GM23338 (cell line): ENCODE measurements around the gene COL1A1. TPM values are rescaled to one million over a fixed set of nuclear protein-coding genes. Genes with fewer than 3 reads are reported as not detected.

ENCODE experiments used
- ATAC-seq: fragments of 200-7000 bp; cut with Tn5 transposase; 3 replicates; pipeline ENCODE4 v1.9.1; 2020
- DNase-seq: peaks from one replicate; pipeline ENCODE4 v3.0.0-alpha.2; 2015; ENCODE audit warnings: low spot score
- H2AFZ ChIP-seq: fragments of 200-600 bp; sonication (generic); 2 replicates; pipeline ENCODE4 v1.8.0; 2016; ENCODE audit warnings: antibody characterized with exemption, mild to moderate bottlenecking, moderate library complexity
- H3F3A ChIP-seq: fragments of 200-600 bp; sonication (generic); replicated peaks from 2 replicates; pipeline ENCODE4 v1.8.0; 2017; ENCODE audit warnings: antibody characterized with exemption, mixed run types, low read depth
- H3K27ac ChIP-seq: fragments of 200-600 bp; sonication (generic); 2 replicates; pipeline ENCODE4 v1.6.1; 2016; ENCODE audit warnings: low read depth
- H3K27me3 ChIP-seq: fragments of 200-600 bp; sonication (generic); 2 replicates; pipeline ENCODE4 v1.8.0; 2016; ENCODE audit warnings: mild to moderate bottlenecking, mixed run types, moderate library complexity; ENCODE audit not compliant: insufficient read depth
- H3K36me3 ChIP-seq: fragments of 200-600 bp; sonication (generic); 2 replicates; pipeline ENCODE4 v1.8.0; 2016; ENCODE audit warnings: mild to moderate bottlenecking; ENCODE audit not compliant: insufficient read depth
- H3K4me1 ChIP-seq: fragments of 200-600 bp; sonication (generic); 2 replicates; pipeline ENCODE4 v1.8.0; 2016; ENCODE audit warnings: mild to moderate bottlenecking, moderate library complexity; ENCODE audit not compliant: insufficient read depth
- H3K4me2 ChIP-seq: fragments of 200-600 bp; sonication (generic); 2 replicates; pipeline ENCODE4 v1.7.1; 2017; ENCODE audit warnings: mixed run types
- H3K4me3 ChIP-seq: fragments of 200-600 bp; sonication (generic); 2 replicates; pipeline ENCODE4 v1.6.1; 2016; ENCODE audit warnings: mixed run types
- H3K79me2 ChIP-seq: fragments of 200-600 bp; sonication (generic); replicated peaks from 2 replicates; pipeline ENCODE4 v1.8.0; 2017; ENCODE audit warnings: mild to moderate bottlenecking; ENCODE audit not compliant: insufficient read depth
- H3K9me2 ChIP-seq: fragments of 200-600 bp; sonication (generic); 2 replicates; pipeline ENCODE4 v1.8.0; 2017; ENCODE audit not compliant: insufficient read depth
- H4K20me1 ChIP-seq: fragments of 200-600 bp; sonication (generic); replicated peaks from 2 replicates; pipeline ENCODE4 v1.8.0; 2017; ENCODE audit warnings: mild to moderate bottlenecking; ENCODE audit not compliant: insufficient read depth
- H3K27ac Mint-ChIP-seq: 2 replicates; pipeline ENCODE4 v1.8.0; 2020; ENCODE audit warnings: inconsistent platforms, mild to moderate bottlenecking, moderate library complexity, mixed read lengths
- H3K27me3 Mint-ChIP-seq: 3 replicates; pipeline ENCODE4 v1.8.0; 2022; ENCODE audit warnings: low read depth, mild to moderate bottlenecking, moderate library complexity, mixed read lengths, inconsistent platforms; ENCODE audit not compliant: insufficient read depth, poor library complexity
- H3K36me3 Mint-ChIP-seq: 3 replicates; pipeline ENCODE4 v1.8.0; 2021; ENCODE audit warnings: low read depth, mild to moderate bottlenecking, inconsistent platforms, moderate library complexity, mixed read lengths
- H3K4me1 Mint-ChIP-seq: 3 replicates; pipeline ENCODE4 v1.8.0; 2020; ENCODE audit warnings: mild to moderate bottlenecking, inconsistent platforms, mixed read lengths
- H3K4me3 Mint-ChIP-seq: 3 replicates; pipeline ENCODE4 v1.8.0; 2021; ENCODE audit warnings: moderate library complexity, mild to moderate bottlenecking, inconsistent platforms, mixed read lengths
- H3K9me3 Mint-ChIP-seq: 3 replicates; pipeline ENCODE4 v1.8.0; 2020; ENCODE audit warnings: moderate library complexity, mild to moderate bottlenecking, inconsistent platforms, mixed read lengths
- CREB1 ChIP-seq: fragments of 250-450 bp; sonication (Bioruptor Pico); IDR thresholded peaks from 2 replicates; pipeline ENCODE4 v1.5.0; 2020; ENCODE audit warnings: low read depth, mild to moderate bottlenecking, moderate library complexity
- CTCF ChIP-seq, 2 experiments: fragments of 200-600 bp in 1 of 2; sonication (generic) in 1 of 2; conservative IDR thresholded peaks; 2 replicates each; pipeline versions ENCODE4 v1.5.1 to v1.6.1; 2016 to 2017; ENCODE audit warnings: antibody characterized with exemption in 2 of 2, low read depth in 2 of 2, mild to moderate bottlenecking in 2 of 2, moderate library complexity in 1 of 2
- ETS1 ChIP-seq: IDR thresholded peaks from 2 replicates; pipeline ENCODE4 v1.6.1; 2016; ENCODE audit warnings: antibody characterized with exemption
- EZH2 ChIP-seq: fragments of 200-600 bp; sonication (generic); IDR thresholded peaks from one replicate; pipeline ENCODE4 v1.8.0; 2017; ENCODE audit warnings: antibody characterized with exemption, mild to moderate bottlenecking, low read depth; ENCODE audit not compliant: unreplicated experiment
- EZH2phosphoT487 ChIP-seq: fragments of 200-600 bp; sonication (generic); IDR thresholded peaks from one replicate; pipeline ENCODE4 v1.8.1; 2018; ENCODE audit warnings: antibody characterized with exemption; ENCODE audit not compliant: unreplicated experiment
- JUNB ChIP-seq: IDR thresholded peaks from one replicate; pipeline ENCODE4 v1.6.1; 2016; ENCODE audit warnings: antibody characterized with exemption; ENCODE audit not compliant: unreplicated experiment
- NANOG ChIP-seq: IDR thresholded peaks from 2 replicates; pipeline ENCODE4 v1.6.1; 2016; ENCODE audit warnings: antibody characterized with exemption, borderline replicate concordance
- POLR2AphosphoS5 ChIP-seq: IDR thresholded peaks from 2 replicates; pipeline ENCODE4 v1.6.1; 2016; ENCODE audit warnings: antibody characterized with exemption, low read depth
- REST ChIP-seq: IDR thresholded peaks from one replicate; pipeline ENCODE4 v1.6.1; 2018; ENCODE audit warnings: antibody characterized with exemption; ENCODE audit not compliant: unreplicated experiment
- STAT1 ChIP-seq: IDR thresholded peaks from one replicate; pipeline ENCODE4 v1.6.1; 2016; ENCODE audit warnings: antibody characterized with exemption; ENCODE audit not compliant: unreplicated experiment
- ZNF114 ChIP-seq: fragments of 250-450 bp; sonication (Bioruptor Pico); IDR thresholded peaks from 2 replicates; pipeline ENCODE4 v1.5.0; 2020; ENCODE audit warnings: mild to moderate bottlenecking, moderate library complexity
- ZNF331 ChIP-seq: fragments of 250-450 bp; sonication (Bioruptor Pico); IDR thresholded peaks from 2 replicates; pipeline ENCODE4 v1.5.0; 2020; ENCODE audit warnings: low read depth, mild to moderate bottlenecking, moderate library complexity
- ZNF462 ChIP-seq: fragments of 250-450 bp; sonication (Bioruptor Pico); IDR thresholded peaks from 2 replicates; pipeline ENCODE4 v1.5.0; 2020; ENCODE audit warnings: mild to moderate bottlenecking, moderate library complexity
- polyA plus RNA-seq: library from polyadenylated mRNA; unstranded; fragments of >200 nt; fragmentation: Nextera tagmentation; extraction: Ambion mirVana; gene quantifications from 2 replicates; pipeline ENCODE4 v1.2.1, GENCODE V29; 2016
- total RNA-seq: library from RNA; depleted of rRNA; stranded (reverse); fragments of >200 nt; shearing (Covaris generic); gene quantifications from 2 replicates; pipeline ENCODE4 v1.2.3, GENCODE V29; 2014

COL1A1 gene
- total and polyA plus RNA-seq, 2 experiments from 2014 or later: 21.2 to 34.3 TPM

GRCh38 chr17:50188921-50189549 lies 12.4 kb downstream of the COL1A1 start:
- TF ChIP-seq CTCF (conservative IDR thresholded peaks at IDR 0.05; ENCODE audit: low read depth in 2 of 2): no peak
- no peak for TF ChIP-seq STAT1
- TF ChIP-seq EZH2: no peak
- no peak for TF ChIP-seq ZNF114
- TF ChIP-seq NANOG: no peak
- TF ChIP-seq ZNF331 (CRISPR knock-in tag): no peak
- TF ChIP-seq POLR2AphosphoS5: no peak
- TF ChIP-seq JUNB: no peak
- no peak for TF ChIP-seq EZH2phosphoT487
- no peak for TF ChIP-seq ZNF462
- no peak for TF ChIP-seq ETS1
- TF ChIP-seq REST: no peak
- no peak for TF ChIP-seq CREB1 (CRISPR knock-in tag)
- DNase-seq (no peak), ATAC-seq (no peak)
- Histone ChIP-seq H3K27ac (no peak overlapping the region), H3K27me3 (no peaks in the 10 kb centered on the region), H3K36me3 (no peaks in the 10 kb centered on the region), H3K79me2 (no peaks in the 10 kb centered on the region), H3K4me1 (peaks cover 9% of the 10 kb centered on the region), H3K4me2 (no peak overlapping the region), H3F3A (no peaks in the 10 kb centered on the region), H4K20me1 (no peaks in the 10 kb centered on the region), H3K9me2 (no peaks in the 10 kb centered on the region), H2AFZ (no peak overlapping the region), H3K4me3 (no peak overlapping the region)
- Mint-ChIP-seq H3K36me3 (peaks cover 26% of the 10 kb centered on the region), H3K4me1 (peaks cover 12% of the 10 kb centered on the region), H3K9me3 (no peaks in the 10 kb centered on the region), H3K27ac (no peak overlapping the region), H3K27me3 (peaks cover 10% of the 10 kb centered on the region), H3K4me3 (no peak overlapping the region)
